OCI-LY1 (cell line): ENCODE measurements around the gene PARS2.

Experiments
- H2AFZ ChIP-seq: fragments of 200-600 bp; sonication (generic), shearing (Covaris generic); 2 replicates; pipeline ENCODE4 v1.6.0; 2014; ENCODE audit warnings: antibody characterized with exemption, mild to moderate bottlenecking, low read length
- H3F3A ChIP-seq: fragments of 200-600 bp; sonication (generic), shearing (Covaris generic); 2 replicates; pipeline ENCODE4 v1.6.0; 2014; ENCODE audit warnings: mild to moderate bottlenecking, antibody characterized with exemption, low read length, moderate library complexity; ENCODE audit not compliant: insufficient read depth
- H3K27ac ChIP-seq: fragments of 200-600 bp; sonication (generic); 2 replicates; pipeline ENCODE4 v1.5.1; 2014; ENCODE audit warnings: low read length, mixed run types, mild to moderate bottlenecking, low read depth; ENCODE audit not compliant: poor library complexity, severe bottlenecking
- H3K27me3 ChIP-seq: fragments of 200-600 bp; sonication (generic); 2 replicates; pipeline ENCODE4 v1.6.0; 2014; ENCODE audit warnings: antibody characterized with exemption, mild to moderate bottlenecking, low read length, moderate library complexity; ENCODE audit not compliant: insufficient read depth
- H3K36me3 ChIP-seq: fragments of 200-600 bp; sonication (generic); 2 replicates; pipeline ENCODE4 v1.6.1; 2014; ENCODE audit warnings: mild to moderate bottlenecking, antibody characterized with exemption, low read length, moderate library complexity, mixed read lengths; ENCODE audit not compliant: insufficient read depth
- H3K4me1 ChIP-seq: fragments of 200-600 bp; sonication (generic); 2 replicates; pipeline ENCODE4 v1.5.1; 2014; ENCODE audit warnings: mild to moderate bottlenecking, low read length, moderate library complexity; ENCODE audit not compliant: insufficient read depth, severe bottlenecking
- H3K4me2 ChIP-seq: fragments of 200-600 bp; sonication (generic), shearing (Covaris generic); 2 replicates; pipeline ENCODE4 v1.6.1; 2014; ENCODE audit warnings: low read length
- H3K4me3 ChIP-seq: fragments of 200-600 bp; sonication (generic); 2 replicates; pipeline ENCODE4 v1.5.1; 2014; ENCODE audit warnings: low read length, low read depth, mild to moderate bottlenecking, mixed read lengths; ENCODE audit not compliant: poor library complexity, severe bottlenecking
- H3K79me2 ChIP-seq: fragments of 200-600 bp; shearing (Covaris generic); 2 replicates; pipeline ENCODE4 v1.6.1; 2016; ENCODE audit warnings: mixed run types, low read length, mixed read lengths; ENCODE audit not compliant: insufficient read depth
- H3K9ac ChIP-seq: fragments of 200-600 bp; sonication (generic), shearing (Covaris generic); 2 replicates; pipeline ENCODE4 v1.6.1; 2014; ENCODE audit warnings: mild to moderate bottlenecking, low read length, mixed read lengths
- H3K9me2 ChIP-seq: fragments of 200-600 bp; sonication (generic), shearing (Covaris generic); 2 replicates; pipeline ENCODE4 v1.6.1; 2014; ENCODE audit warnings: low read depth, mild to moderate bottlenecking, low read length, mixed read lengths
- H3K9me3 ChIP-seq: fragments of 200-600 bp; shearing (Covaris generic); 2 replicates; pipeline ENCODE4 v1.6.1; 2014; ENCODE audit warnings: low read length, mixed read lengths
- H4K20me1 ChIP-seq: fragments of 200-600 bp; sonication (generic), shearing (Covaris generic); 2 replicates; pipeline ENCODE4 v1.6.0; 2016; ENCODE audit warnings: mild to moderate bottlenecking, low read length; ENCODE audit not compliant: insufficient read depth
- EZH2 ChIP-seq: fragments of 200-600 bp; sonication (generic), shearing (Covaris generic); IDR thresholded peaks from 2 replicates; pipeline ENCODE4 v1.8.0; 2017; ENCODE audit warnings: borderline replicate concordance, mixed run types, mild to moderate bottlenecking, antibody characterized with exemption, low read length, moderate library complexity, mixed read lengths
- TF ChIP-seq, protein P1 (sequence below): fragments of 200-600 bp; sonication (generic), shearing (Covaris generic); IDR thresholded peaks from 2 replicates; pipeline ENCODE4 v1.5.1; 2017; ENCODE audit warnings: mild to moderate bottlenecking, antibody characterized with exemption, low read length, moderate library complexity, mixed read lengths

The PARS2 gene

DNA sequence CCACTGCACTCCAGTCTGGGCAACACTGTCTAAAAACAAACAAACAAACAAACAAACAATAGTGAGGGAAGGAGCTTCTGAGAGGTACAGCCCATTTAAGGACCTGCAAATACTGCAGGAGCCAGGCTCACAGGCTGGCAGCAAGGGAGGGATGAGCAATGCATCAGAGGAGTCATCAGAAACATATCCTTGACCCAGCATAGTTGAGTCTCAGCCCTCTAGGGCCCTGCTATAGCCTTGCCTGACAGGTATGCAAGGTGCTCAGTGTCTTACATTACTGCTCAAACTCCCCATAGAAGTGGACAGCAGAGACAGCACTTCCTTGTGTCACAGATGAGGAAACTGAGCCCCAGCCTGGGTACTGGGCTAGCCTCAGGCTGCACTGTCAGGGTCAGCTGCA is 55.9 kb downstream of the PARS2 start:
- TF ChIP-seq, protein P1, sequence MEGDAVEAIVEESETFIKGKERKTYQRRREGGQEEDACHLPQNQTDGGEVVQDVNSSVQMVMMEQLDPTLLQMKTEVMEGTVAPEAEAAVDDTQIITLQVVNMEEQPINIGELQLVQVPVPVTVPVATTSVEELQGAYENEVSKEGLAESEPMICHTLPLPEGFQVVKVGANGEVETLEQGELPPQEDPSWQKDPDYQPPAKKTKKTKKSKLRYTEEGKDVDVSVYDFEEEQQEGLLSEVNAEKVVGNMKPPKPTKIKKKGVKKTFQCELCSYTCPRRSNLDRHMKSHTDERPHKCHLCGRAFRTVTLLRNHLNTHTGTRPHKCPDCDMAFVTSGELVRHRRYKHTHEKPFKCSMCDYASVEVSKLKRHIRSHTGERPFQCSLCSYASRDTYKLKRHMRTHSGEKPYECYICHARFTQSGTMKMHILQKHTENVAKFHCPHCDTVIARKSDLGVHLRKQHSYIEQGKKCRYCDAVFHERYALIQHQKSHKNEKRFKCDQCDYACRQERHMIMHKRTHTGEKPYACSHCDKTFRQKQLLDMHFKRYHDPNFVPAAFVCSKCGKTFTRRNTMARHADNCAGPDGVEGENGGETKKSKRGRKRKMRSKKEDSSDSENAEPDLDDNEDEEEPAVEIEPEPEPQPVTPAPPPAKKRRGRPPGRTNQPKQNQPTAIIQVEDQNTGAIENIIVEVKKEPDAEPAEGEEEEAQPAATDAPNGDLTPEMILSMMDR = no peak
- TF ChIP-seq EZH2 = no peak
- no peaks in the 10 kb centered on the region for H3K79me2 ChIP-seq
- H3K4me1 ChIP-seq = no peaks in the 10 kb centered on the region
- H3K9me3 ChIP-seq = no peaks in the 10 kb centered on the region
- H3F3A ChIP-seq = no peaks in the 10 kb centered on the region
- H3K9ac ChIP-seq = no peak overlapping the region
- 0 out of 2 replicates have a peak, but pooled peaks cover 3% of the 10 kb centered on the region for H3K27me3 ChIP-seq
- H3K4me3 ChIP-seq = no peak overlapping the region
- H4K20me1 ChIP-seq = no peaks in the 10 kb centered on the region
- no peak overlapping the region for H3K4me2 ChIP-seq
- H2AFZ ChIP-seq = no peak overlapping the region
- no peak overlapping the region for H3K27ac ChIP-seq
- no peaks in the 10 kb centered on the region for H3K9me2 ChIP-seq
- H3K36me3 ChIP-seq = no peaks in the 10 kb centered on the region
